ENCODE measurements around the gene SURF2. TPM values are rescaled to one million over a fixed set of nuclear protein-coding genes. Genes with fewer than 3 reads are reported as not detected.
"Not testable (repeated sequence)": the region's sequence is repeated elsewhere in the genome, so short reads cannot be mapped to it uniquely, and the experiment has no call there.

Gene SURF2
- total and polyA plus RNA-seq, 2 experiments from 2014 or later: 39.9 to 104 TPM

- not testable (repeated sequence) for ATAC-seq
Measured at GRCh38 chr9:133329306-133330156, 26.8 kb upstream of the SURF2 start.

GRCh38 chr9:133331221-133331620, 25.1 kb upstream of the SURF2 start:
- Histone ChIP-seq H3K4me2 (no peak overlapping the region), H3K9me2 (ENCODE audit: insufficient read depth) (no peaks in the 10 kb centered on the region), H4K20me1 (replicated peaks; ENCODE audit: insufficient read depth) (peaks cover 12% of the 10 kb centered on the region; the same call in 1 of the 2 replicates), H2AFZ (no peak overlapping the region), H3K4me3 (no peak overlapping the region), H3K27ac (ENCODE audit: low read depth) (no peak overlapping the region), H3K4me1 (ENCODE audit: insufficient read depth) (peaks cover 9% of the 10 kb centered on the region), H3K36me3 (ENCODE audit: insufficient read depth) (peaks cover 10% of the 10 kb centered on the region), H3F3A (replicated peaks; ENCODE audit: low read depth) (peaks cover 24% of the 10 kb centered on the region), H3K79me2 (replicated peaks; ENCODE audit: insufficient read depth) (peaks cover 19% of the 10 kb centered on the region), H3K27me3 (ENCODE audit: insufficient read depth) (no peaks in the 10 kb centered on the region)
- TF ChIP-seq CREB1 (CRISPR knock-in tag; IDR thresholded peaks at IDR 0.05; ENCODE audit: low read depth) (no peak), ZNF114 (CRISPR knock-in tag; IDR thresholded peaks at IDR 0.05) (no peak), JUNB (IDR thresholded peaks at IDR 0.05; ENCODE audit: unreplicated experiment) (no peak), REST (IDR thresholded peaks at IDR 0.05; ENCODE audit: unreplicated experiment) (no peak), CTCF (conservative IDR thresholded peaks at IDR 0.05; ENCODE audit: low read depth in 2 of 2) (no peak), EZH2 (IDR thresholded peaks at IDR 0.05; ENCODE audit: low read depth, unreplicated experiment) (no peak), NANOG (IDR thresholded peaks at IDR 0.05; ENCODE audit: borderline replicate concordance) (no peak), ETS1 (IDR thresholded peaks at IDR 0.05) (no peak)
- H3K27ac Mint-ChIP-seq: no peak overlapping the region
- peaks cover 66% of the 10 kb centered on the region for H3K36me3 Mint-ChIP-seq (ENCODE audit: low read depth)
- DNase-seq (ENCODE audit: low spot score): no peak
- no peak for ATAC-seq
- H3K27me3 Mint-ChIP-seq (ENCODE audit: insufficient read depth, low read depth, poor library complexity): peaks cover 25% of the 10 kb centered on the region
- H3K4me1 Mint-ChIP-seq: peaks cover 16% of the 10 kb centered on the region
- peaks cover 10% of the 10 kb centered on the region; the same call in 2 of the 3 replicates for H3K9me3 Mint-ChIP-seq
- no peak overlapping the region for H3K4me3 Mint-ChIP-seq

More at GRCh38 chr9:133329306-133330156, 26.8 kb upstream of the SURF2 start:
- H3K4me3 Mint-ChIP-seq; H3K27me3 ChIP-seq (ENCODE audit: insufficient read depth); H3K27ac Mint-ChIP-seq; H2AFZ ChIP-seq; H3K4me1 ChIP-seq (ENCODE audit: insufficient read depth); H3K4me1 Mint-ChIP-seq; H3K4me2 ChIP-seq; H3K36me3 ChIP-seq (ENCODE audit: insufficient read depth); H3K79me2 ChIP-seq (replicated peaks; ENCODE audit: insufficient read depth); H3K4me3 ChIP-seq; H3K9me2 ChIP-seq (ENCODE audit: insufficient read depth): not testable (repeated sequence)
- Histone ChIP-seq H4K20me1 (replicated peaks; ENCODE audit: insufficient read depth) (peaks cover 12% of the 10 kb centered on the region; the same call in 1 of the 2 replicates), H3K27ac (ENCODE audit: low read depth) (peak overlapping the region; percentile 46; the same call in 1 of the 2 replicates), H3F3A (replicated peaks; ENCODE audit: low read depth) (peaks cover 19% of the 10 kb centered on the region)
- Mint-ChIP-seq H3K36me3 (ENCODE audit: low read depth) (peaks cover 53% of the 10 kb centered on the region), H3K27me3 (ENCODE audit: insufficient read depth, low read depth, poor library complexity) (peaks cover 16% of the 10 kb centered on the region), H3K9me3 (peaks cover 21% of the 10 kb centered on the region)
- TF ChIP-seq CREB1 (CRISPR knock-in tag; IDR thresholded peaks at IDR 0.05; ENCODE audit: low read depth) (peak; percentile 73), CTCF (conservative IDR thresholded peaks at IDR 0.05; ENCODE audit: low read depth in 2 of 2) (peak; percentile 64 to 65)
- DNase-seq (ENCODE audit: low spot score): peak; percentile 34
